Measurements from ENCODE around the gene SYNGR4. TPM values are rescaled to one million over a fixed set of nuclear protein-coding genes. Genes with fewer than 3 reads are reported as not detected.

SYNGR4 gene
- total RNA-seq, 1 donor from 2014 or later, result not detected

GRCh38 chr19:48417421-48417820 is 53.3 kb downstream of the SYNGR4 start:
- ATAC-seq (ENCODE audit: low read depth), result no peak
- TF ChIP-seq, protein P1, sequence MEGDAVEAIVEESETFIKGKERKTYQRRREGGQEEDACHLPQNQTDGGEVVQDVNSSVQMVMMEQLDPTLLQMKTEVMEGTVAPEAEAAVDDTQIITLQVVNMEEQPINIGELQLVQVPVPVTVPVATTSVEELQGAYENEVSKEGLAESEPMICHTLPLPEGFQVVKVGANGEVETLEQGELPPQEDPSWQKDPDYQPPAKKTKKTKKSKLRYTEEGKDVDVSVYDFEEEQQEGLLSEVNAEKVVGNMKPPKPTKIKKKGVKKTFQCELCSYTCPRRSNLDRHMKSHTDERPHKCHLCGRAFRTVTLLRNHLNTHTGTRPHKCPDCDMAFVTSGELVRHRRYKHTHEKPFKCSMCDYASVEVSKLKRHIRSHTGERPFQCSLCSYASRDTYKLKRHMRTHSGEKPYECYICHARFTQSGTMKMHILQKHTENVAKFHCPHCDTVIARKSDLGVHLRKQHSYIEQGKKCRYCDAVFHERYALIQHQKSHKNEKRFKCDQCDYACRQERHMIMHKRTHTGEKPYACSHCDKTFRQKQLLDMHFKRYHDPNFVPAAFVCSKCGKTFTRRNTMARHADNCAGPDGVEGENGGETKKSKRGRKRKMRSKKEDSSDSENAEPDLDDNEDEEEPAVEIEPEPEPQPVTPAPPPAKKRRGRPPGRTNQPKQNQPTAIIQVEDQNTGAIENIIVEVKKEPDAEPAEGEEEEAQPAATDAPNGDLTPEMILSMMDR (IDR thresholded peaks at IDR 0.05), result no peak
- H3K9me3 Mint-ChIP-seq, result no peaks in the 10 kb centered on the region
- H3K27ac Mint-ChIP-seq, result no peak overlapping the region
- DNase-seq, result no peak
- no peak overlapping the region for H3K4me3 Mint-ChIP-seq
- ChIA-PET POLR2A (no interaction called here), CTCF (no interaction called here)
- peaks cover 18% of the 10 kb centered on the region for H3K4me1 Mint-ChIP-seq
- intact Hi-C loops (cut with micrococcal nuclease), result no loop called here
- peaks cover 1% of the 10 kb centered on the region for H3K36me3 Mint-ChIP-seq (ENCODE audit: low read depth)
- H3K27me3 Mint-ChIP-seq, result peaks cover 27% of the 10 kb centered on the region

- H3K27me3 Mint-ChIP-seq, result peaks cover 31% of the 10 kb centered on the region
- H3K4me1 Mint-ChIP-seq, result peaks cover 18% of the 10 kb centered on the region
- ChIA-PET POLR2A (interaction anchor here (0.6 to 1.3 kb wide), 2 partner anchors 56 to 227 kb away, joined by 3 read pairs; no protein-coding TSS in a partner anchor), CTCF (no interaction called here)
- DNase-seq (no peak), ATAC-seq (ENCODE audit: low read depth) (no peak)
- peaks cover 1% of the 10 kb centered on the region for H3K36me3 Mint-ChIP-seq (ENCODE audit: low read depth)
- no peak overlapping the region for H3K27ac Mint-ChIP-seq
- peak overlapping the region; percentile 84 for H3K4me3 Mint-ChIP-seq
- TF ChIP-seq, protein P1 (IDR thresholded peaks at IDR 0.05), result no peak
- H3K9me3 Mint-ChIP-seq, result no peaks in the 10 kb centered on the region
- intact Hi-C loops (cut with micrococcal nuclease), result loop anchor here (1.0 kb wide), 2 partner anchors 27 to 55 kb away; partner anchors contain the start of genes GRWD1 and TMEM143
Measured at GRCh38 chr19:48418317-48419064, 54.3 kb downstream of the SYNGR4 start.

DNA sequence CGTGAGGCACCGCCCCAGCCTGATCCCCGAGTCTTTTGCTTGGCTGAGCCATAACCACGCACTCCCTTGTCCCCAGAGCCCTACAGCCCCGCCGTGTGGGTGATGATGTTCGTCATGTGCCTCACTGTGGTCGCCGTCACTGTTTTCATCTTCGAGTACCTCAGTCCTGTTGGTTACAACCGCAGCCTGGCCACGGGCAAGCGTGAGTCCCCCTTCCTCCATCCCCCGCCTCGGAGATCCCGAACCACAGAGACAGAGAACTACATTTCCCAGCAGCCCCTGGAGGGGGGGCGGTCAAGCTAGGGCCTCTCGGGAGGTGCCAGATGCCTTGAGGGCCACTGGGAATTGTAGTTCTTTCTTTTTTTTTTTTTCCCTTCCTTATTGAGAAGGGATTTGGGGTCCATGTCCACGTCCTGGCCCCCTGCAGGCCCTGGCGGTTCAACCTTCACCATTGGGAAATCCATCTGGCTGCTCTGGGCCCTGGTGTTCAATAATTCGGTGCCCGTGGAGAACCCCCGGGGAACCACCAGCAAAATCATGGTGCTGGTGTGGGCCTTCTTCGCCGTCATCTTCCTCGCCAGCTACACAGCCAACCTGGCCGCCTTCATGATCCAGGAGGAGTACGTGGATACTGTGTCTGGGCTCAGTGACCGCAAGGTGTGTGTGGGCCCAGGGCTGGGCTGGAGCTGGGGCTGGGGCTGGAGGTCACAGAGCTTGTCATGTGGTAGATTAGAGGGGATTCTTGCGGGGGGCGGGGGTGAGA is 55.2 kb downstream of the SYNGR4 start:
- intact Hi-C loops (cut with micrococcal nuclease), result loop anchor here (1.0 kb wide), 2 partner anchors 26 to 56 kb away; partner anchors contain the start of genes GRWD1 and TMEM143

GRCh38 chr19:48421548-48421947 is 57.4 kb downstream of the SYNGR4 start:
- POLR2A ChIA-PET, result no interaction called here
- DNase-seq (no peak), ATAC-seq (ENCODE audit: low read depth) (no peak)
- Mint-ChIP-seq H3K27me3 (peaks cover 10% of the 10 kb centered on the region), H3K4me3 (no peak overlapping the region), H3K27ac (no peak overlapping the region), H3K9me3 (no peaks in the 10 kb centered on the region), H3K4me1 (peaks cover 13% of the 10 kb centered on the region), H3K36me3 (ENCODE audit: low read depth) (peaks cover 1% of the 10 kb centered on the region)
- TF ChIP-seq, protein P1 (IDR thresholded peaks at IDR 0.05), result no peak
- CTCF ChIA-PET, result no interaction called here
- intact Hi-C loops (cut with micrococcal nuclease), result no loop called here

More for the DNA sequence above, 55.2 kb downstream of the SYNGR4 start:
- H3K4me1 Mint-ChIP-seq, result peaks cover 18% of the 10 kb centered on the region
- H3K36me3 Mint-ChIP-seq (ENCODE audit: low read depth), result peaks cover 1% of the 10 kb centered on the region
- H3K27ac Mint-ChIP-seq, result peak overlapping the region; percentile 56
- H3K27me3 Mint-ChIP-seq, result peaks cover 26% of the 10 kb centered on the region
- H3K4me3 Mint-ChIP-seq, result peak overlapping the region; percentile 84
- TF ChIP-seq, protein P1 (IDR thresholded peaks at IDR 0.05), result no peak
- peak; percentile 61 for DNase-seq
- ChIA-PET CTCF (no interaction called here), POLR2A (interaction anchor here (0.5 to 1.3 kb wide), 2 partner anchors 57 to 96 kb away, joined by 3 to 4 read pairs; no protein-coding TSS in a partner anchor)
- no peaks in the 10 kb centered on the region for H3K9me3 Mint-ChIP-seq
- peak; percentile 87 for ATAC-seq (ENCODE audit: low read depth)

DNA sequence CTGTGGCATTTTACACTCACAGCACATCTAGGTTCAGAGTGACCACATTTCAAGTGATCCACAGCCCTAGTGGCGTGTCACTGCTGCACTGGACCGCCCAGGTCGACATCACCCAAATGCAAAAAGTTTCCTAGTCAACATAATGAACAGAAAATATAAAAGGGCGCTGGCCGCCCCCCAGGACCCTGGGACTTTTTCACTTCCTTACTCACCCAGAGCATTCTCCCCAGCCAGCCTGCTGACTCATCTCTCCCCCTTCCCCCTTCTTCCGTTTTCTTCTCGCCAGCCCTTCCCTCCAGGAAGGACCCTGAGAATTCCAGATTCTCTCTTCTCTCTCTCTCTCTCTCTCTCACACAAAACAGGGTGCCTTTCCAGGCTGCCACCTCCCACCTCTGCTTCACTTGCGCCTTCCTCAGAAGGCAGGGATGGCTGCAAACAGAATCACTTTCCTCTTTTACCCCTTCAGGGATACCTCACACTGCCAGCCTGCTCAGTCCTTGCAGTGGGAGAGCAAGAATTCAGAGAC is 60.6 kb downstream of the SYNGR4 start:
- CTCF ChIA-PET, result no interaction called here
- peak overlapping the region; percentile 13 for H3K27ac Mint-ChIP-seq
- no peak for DNase-seq

More for the DNA sequence above, 60.6 kb downstream of the SYNGR4 start:
- no peaks in the 10 kb centered on the region for H3K9me3 Mint-ChIP-seq
- TF ChIP-seq, protein P1 (IDR thresholded peaks at IDR 0.05), result no peak
- H3K36me3 Mint-ChIP-seq (ENCODE audit: low read depth), result no peaks in the 10 kb centered on the region
- H3K4me1 Mint-ChIP-seq, result peaks cover 6% of the 10 kb centered on the region
- intact Hi-C loops (cut with micrococcal nuclease), result no loop called here
- POLR2A ChIA-PET, result no interaction called here
- peak; percentile 77 for ATAC-seq (ENCODE audit: low read depth)
- peak overlapping the region; percentile 20 for H3K4me3 Mint-ChIP-seq
- peaks cover 5% of the 10 kb centered on the region for H3K27me3 Mint-ChIP-seq

Measured in activated B cell treated with CpG ODN at 0.5 μM for 24 hours (primary cell).